Fibroblast of lung (primary cell): ENCODE results near the gene ATOSB. TPM values are rescaled to one million over a fixed set of nuclear protein-coding genes. Genes with fewer than 3 reads are reported as not detected.

Experiments
- DNase-seq, 2 donors: peaks; one replicate each; pipeline versions ENCODE4 v3.0.0 to v3.0.0-alpha.2; 2010; ENCODE audit warnings: low read depth in 2 of 2
- H2AFZ ChIP-seq: 2 replicates; pipeline ENCODE4 v1.5.1; 2012; ENCODE audit warnings: low read length, control low read depth, inconsistent platforms
- H3K27ac ChIP-seq: 2 replicates; pipeline ENCODE4 v1.5.1; 2011; ENCODE audit warnings: low read length, control low read depth; ENCODE audit not compliant: insufficient read depth
- H3K27me3 ChIP-seq: 2 replicates; pipeline ENCODE4 v1.5.1; 2011; ENCODE audit warnings: mild to moderate bottlenecking, low read length; ENCODE audit not compliant: control insufficient read depth, insufficient read depth
- H3K36me3 ChIP-seq: 2 replicates; pipeline ENCODE4 v1.5.1; 2011; ENCODE audit warnings: low read length; ENCODE audit not compliant: control insufficient read depth, insufficient read depth
- H3K4me1 ChIP-seq: 2 replicates; pipeline ENCODE4 v1.5.1; 2011; ENCODE audit warnings: low read length; ENCODE audit not compliant: control insufficient read depth, insufficient read depth; ENCODE audit errors: extremely low read depth
- H3K4me2 ChIP-seq: 2 replicates; pipeline ENCODE4 v1.5.1; 2011; ENCODE audit warnings: low read length, control low read depth; ENCODE audit not compliant: insufficient read depth; ENCODE audit errors: extremely low read depth
- H3K4me3 ChIP-seq, 4 experiments: fragments of 200-600 bp in 1 of 4; sonication (generic) in 1 of 4; replicated peaks in 1 of 4; 2 replicates each; pipeline ENCODE4 v1.5.1; 2011 to 2016; ENCODE audit warnings: low read length in 4 of 4, low read depth in 3 of 4, mild to moderate bottlenecking in 3 of 4, control low read depth in 2 of 4, inconsistent platforms in 1 of 4, mixed read lengths in 1 of 4; ENCODE audit not compliant: insufficient read depth in 1 of 4; ENCODE audit errors: control extremely low read depth in 1 of 4
- H3K79me2 ChIP-seq: 2 replicates; pipeline ENCODE4 v1.5.1; 2012; ENCODE audit warnings: mild to moderate bottlenecking, low read length, inconsistent platforms; ENCODE audit not compliant: control insufficient read depth, insufficient read depth
- H3K9ac ChIP-seq: 2 replicates; pipeline ENCODE4 v1.5.1; 2011; ENCODE audit warnings: mild to moderate bottlenecking, low read length, control low read depth; ENCODE audit not compliant: insufficient read depth
- H3K9me3 ChIP-seq: 2 replicates; pipeline ENCODE4 v1.5.1; 2012; ENCODE audit warnings: low read depth, low read length; ENCODE audit not compliant: control insufficient read depth, insufficient read depth
- H4K20me1 ChIP-seq: 2 replicates; pipeline ENCODE4 v1.5.1; 2011; ENCODE audit warnings: low read length; ENCODE audit not compliant: control insufficient read depth, insufficient read depth; ENCODE audit errors: extremely low read depth
- CTCF ChIP-seq, 2 donors: IDR thresholded peaks in 1 of 2; conservative IDR thresholded peaks in 1 of 2; 1 replicate in 1 of 2; 2 replicates in 1 of 2; pipeline ENCODE4 v1.5.1; 2011 to 2012; ENCODE audit warnings: low read length in 2 of 2, control low read depth in 1 of 2, inconsistent platforms in 1 of 2, low read depth in 1 of 2, mild to moderate bottlenecking in 1 of 2
- EZH2 ChIP-seq: IDR thresholded peaks from 2 replicates; pipeline ENCODE4 v1.5.1; 2012; ENCODE audit warnings: low read length, control low read depth, mild to moderate bottlenecking; ENCODE audit errors: missing control alignments
- polyA plus RNA-seq, 2 donors: library from polyadenylated mRNA; depleted of rRNA in 1 of 2; stranded (reverse) in 1 of 2; unstranded in 1 of 2; fragments of >200 nt; gene quantifications; 2 replicates each; pipeline ENCODE4 v1.2.1, GENCODE V29; 2011 to 2012; ENCODE audit warnings: missing spikeins in 1 of 2
- total RNA-seq: library from RNA; depleted of rRNA; stranded (reverse); fragments of >200 nt; gene quantifications from 2 replicates; pipeline ENCODE4 v1.2.1, GENCODE V29; 2014

ATOSB gene
- total and polyA plus RNA-seq, 2 donors (not counting 1 experiment from before 2014, with no cell fraction given) = 18.2 to 24.5 TPM

DNA sequence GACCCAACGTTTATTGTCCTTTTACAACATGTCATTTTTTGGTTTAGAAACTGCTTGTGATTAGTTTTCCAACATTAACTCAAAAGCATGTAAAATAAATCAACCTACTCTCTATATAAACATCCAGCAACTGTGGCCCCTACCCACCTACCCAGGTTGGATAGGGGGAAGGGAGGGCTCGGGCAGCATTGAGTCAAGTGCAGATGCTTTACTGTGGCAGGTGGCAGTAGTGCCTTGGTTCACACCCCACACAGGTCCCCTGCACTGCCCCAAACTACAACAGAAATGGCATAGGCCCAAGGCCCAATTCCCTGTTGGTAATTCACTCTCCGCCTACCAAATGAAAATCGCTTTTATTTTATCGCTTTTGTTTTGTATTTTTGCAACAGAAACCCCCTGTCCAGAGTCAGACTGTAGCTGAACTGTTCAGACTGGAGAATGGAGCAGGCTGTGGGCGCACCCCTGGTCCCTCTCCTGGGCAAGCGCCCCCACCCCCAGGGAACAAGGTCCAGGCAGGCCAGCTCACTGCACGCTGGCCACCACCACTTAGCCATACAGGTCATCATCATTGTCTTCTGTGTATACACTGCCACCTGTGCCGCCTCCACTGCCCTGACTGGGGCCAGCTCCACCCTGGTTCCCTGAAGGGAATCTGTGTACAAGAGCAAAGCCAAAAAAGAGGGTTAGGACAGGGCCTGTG lies 58.9 kb downstream of the ATOSB start:
- Histone ChIP-seq H3K4me1 (no peaks in the 10 kb centered on the region), H3K4me2 (no peak overlapping the region), H3K4me3 (no peak overlapping the region), H3K9me3 (no peaks in the 10 kb centered on the region), H3K79me2 (peaks cover 2% of the 10 kb centered on the region), H4K20me1 (no peaks in the 10 kb centered on the region), H3K27ac (no peak overlapping the region), H3K9ac (no peak overlapping the region), H3K36me3 (peaks cover 32% of the 10 kb centered on the region), H2AFZ (no peak overlapping the region), H3K27me3 (no peaks in the 10 kb centered on the region)
- no peak for DNase-seq
- TF ChIP-seq CTCF (conservative IDR thresholded peaks at IDR 0.05 in 1 of 2, IDR thresholded peaks at IDR 0.05 in 1 of 2; ENCODE audit: low read depth in 1 of 2, low read length in 2 of 2) (no peak), EZH2 (no peak)

DNA sequence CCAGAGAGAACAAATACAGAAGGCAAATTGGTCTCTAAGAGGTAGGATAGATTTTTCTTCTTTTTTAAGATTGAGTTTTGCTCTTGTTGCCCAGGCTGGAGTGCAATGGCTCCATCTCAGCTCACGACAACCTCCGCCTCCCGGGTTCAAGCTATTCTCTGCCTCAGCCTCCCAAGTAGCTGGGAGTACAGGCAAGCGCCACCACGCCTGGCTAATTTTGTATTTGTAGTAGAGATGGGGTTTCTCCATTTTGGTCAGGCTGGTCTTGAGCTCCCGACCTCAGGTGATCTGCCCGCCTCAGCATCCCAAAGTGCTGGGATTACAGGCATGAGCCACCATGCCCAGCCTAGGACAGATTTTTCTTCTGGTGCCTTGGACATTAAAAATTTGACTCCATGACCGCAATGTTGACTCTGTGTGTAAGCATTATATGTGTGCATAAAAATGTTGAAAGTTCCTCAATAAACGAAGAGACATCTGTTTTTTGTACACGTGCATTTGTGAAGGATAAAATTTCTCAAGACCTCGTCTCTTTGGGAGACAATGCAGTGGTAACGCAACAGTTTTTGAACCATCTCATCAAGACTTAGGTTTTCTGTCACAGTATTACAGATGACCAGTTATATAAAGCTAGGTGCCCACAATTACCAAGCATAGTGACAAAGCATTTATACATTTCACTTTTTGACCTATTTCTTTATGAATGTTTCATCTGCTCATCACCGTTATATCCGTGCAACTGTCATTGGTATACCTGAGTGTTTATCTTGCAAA lies 60.6 kb downstream of the ATOSB start:
- no peak overlapping the region for H3K27ac ChIP-seq
- no peaks in the 10 kb centered on the region for H3K79me2 ChIP-seq
- no peak overlapping the region for H3K4me2 ChIP-seq
- no peak for TF ChIP-seq EZH2
- TF ChIP-seq CTCF (conservative IDR thresholded peaks at IDR 0.05 in 1 of 2, IDR thresholded peaks at IDR 0.05 in 1 of 2; ENCODE audit: low read depth in 1 of 2, low read length in 2 of 2) = no peak
- DNase-seq = no peak
- no peaks in the 10 kb centered on the region for H3K9me3 ChIP-seq
- no peak overlapping the region for H3K9ac ChIP-seq
- H2AFZ ChIP-seq = no peak overlapping the region
- no peaks in the 10 kb centered on the region for H3K4me1 ChIP-seq
- peaks cover 26% of the 10 kb centered on the region for H3K36me3 ChIP-seq
- no peaks in the 10 kb centered on the region for H3K27me3 ChIP-seq
- H4K20me1 ChIP-seq = no peaks in the 10 kb centered on the region
- no peak overlapping the region for H3K4me3 ChIP-seq

- Histone ChIP-seq H3K27me3 (no peaks in the 10 kb centered on the region), H3K4me1 (no peaks in the 10 kb centered on the region), H3K4me2 (no peak overlapping the region), H3K9me3 (no peaks in the 10 kb centered on the region), H2AFZ (no peak overlapping the region), H3K9ac (no peak overlapping the region), H3K79me2 (no peaks in the 10 kb centered on the region), H3K27ac (no peak overlapping the region), H3K36me3 (peaks cover 24% of the 10 kb centered on the region), H3K4me3 (no peak overlapping the region), H4K20me1 (no peaks in the 10 kb centered on the region)
- DNase-seq = no peak
- TF ChIP-seq CTCF (conservative IDR thresholded peaks at IDR 0.05 in 1 of 2, IDR thresholded peaks at IDR 0.05 in 1 of 2; ENCODE audit: low read depth in 1 of 2, low read length in 2 of 2) (no peak), EZH2 (no peak)
Measured at GRCh38 chr9:35054185-35054835, 61.4 kb downstream of the ATOSB start.
